Suppressor macrophage treated with lipopolysaccharide for 1 hour (primary cell): ENCODE measurements around the gene TMEM259.
A peak's percentile ranks its signal among the peaks of the same experiment; 100 is the strongest.
"Not testable (repeated sequence)": the region's sequence is repeated elsewhere in the genome, so short reads cannot be mapped to it uniquely, and the experiment has no call there.

Source experiments
- DNase-seq, 3 donors: peaks; one replicate each; pipeline ENCODE4 v3.0.0-alpha.2; 2020 to 2022

The TMEM259 gene

DNA sequence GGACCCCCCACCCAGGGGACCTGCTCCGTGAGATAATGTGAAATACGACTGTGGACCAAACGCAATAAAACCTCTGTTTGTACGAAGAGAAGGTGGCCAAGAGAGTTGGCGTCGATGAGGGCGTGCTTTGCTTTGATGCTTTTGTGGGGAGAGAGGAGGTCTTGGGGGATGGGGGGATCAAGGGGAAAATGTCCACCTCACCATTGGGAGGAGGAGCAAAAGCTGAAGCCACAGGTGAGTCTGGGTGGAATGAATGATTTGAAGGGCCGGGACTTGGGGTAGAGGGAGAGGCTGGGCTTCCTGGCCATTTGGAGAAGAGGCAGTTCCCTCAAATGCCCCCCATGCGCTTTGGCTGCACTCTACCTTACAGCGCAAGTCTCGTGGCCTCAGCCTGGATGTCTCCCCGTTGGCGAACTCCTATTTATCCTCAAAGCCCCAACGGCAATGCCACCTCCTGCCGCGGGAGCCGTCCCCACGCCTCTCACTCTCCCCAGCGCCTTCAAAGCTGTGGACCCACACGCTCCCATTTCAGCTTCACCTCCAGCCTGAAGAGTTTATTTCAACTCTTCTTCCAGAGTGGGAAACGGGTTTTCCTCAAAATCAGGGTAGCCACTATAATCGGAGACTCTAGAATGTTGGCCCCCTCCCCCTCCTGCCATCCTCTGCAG lies 18.2 kb upstream of the TMEM259 start:
- DNase-seq, result no peak

DNA sequence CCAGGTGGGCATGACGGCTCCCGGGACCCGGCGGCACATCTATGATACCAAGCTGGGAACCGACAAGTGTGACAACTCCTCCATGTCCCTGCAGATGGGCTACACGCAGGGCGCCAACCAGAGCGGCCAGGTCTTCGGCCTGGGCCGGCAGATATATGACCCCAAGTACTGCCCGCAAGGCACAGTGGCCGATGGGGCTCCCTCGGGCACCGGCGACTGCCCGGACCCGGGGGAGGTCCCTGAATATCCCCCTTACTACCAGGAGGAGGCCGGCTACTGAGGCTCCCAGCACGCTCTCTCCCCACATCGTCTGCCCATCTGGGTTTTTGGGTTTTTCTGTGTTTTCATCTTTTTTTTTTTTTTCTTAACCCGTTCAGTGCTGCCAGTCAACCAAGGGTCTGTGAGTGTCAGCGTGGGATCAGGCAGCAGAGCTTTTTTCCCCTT lies 16.7 kb upstream of the TMEM259 start:
- peak; percentile 8 to 58 (median 53) for DNase-seq

DNA sequence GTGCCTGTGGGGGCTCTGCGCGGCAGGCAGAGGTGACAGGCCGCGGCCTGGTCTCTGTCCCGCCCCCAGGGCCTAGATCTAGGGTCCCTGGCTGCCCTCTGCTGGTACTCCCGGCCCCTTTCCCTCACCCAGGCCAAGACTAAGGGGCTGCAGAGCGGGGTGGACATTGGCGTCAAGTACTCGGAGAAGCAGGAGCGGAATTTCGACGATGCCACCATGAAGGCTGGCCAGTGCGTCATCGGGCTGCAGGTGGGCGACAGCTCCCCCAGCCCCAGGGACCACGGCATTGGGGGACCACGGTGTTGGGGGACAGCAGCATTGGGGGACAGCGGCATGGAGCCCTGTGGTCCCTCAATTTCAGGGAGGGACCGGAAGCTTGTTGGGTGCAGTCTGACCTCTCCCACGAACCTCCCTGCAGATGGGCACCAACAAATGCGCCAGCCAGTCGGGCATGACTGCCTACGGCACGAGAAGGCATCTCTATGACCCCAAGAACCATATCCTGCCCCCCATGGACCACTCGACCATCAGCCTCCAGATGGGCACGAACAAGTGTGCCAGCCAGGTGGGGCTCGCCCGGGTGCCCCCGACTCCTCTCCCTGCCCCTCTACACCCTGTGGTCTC lies 15.2 kb upstream of the TMEM259 start:
- no peak for DNase-seq

DNA sequence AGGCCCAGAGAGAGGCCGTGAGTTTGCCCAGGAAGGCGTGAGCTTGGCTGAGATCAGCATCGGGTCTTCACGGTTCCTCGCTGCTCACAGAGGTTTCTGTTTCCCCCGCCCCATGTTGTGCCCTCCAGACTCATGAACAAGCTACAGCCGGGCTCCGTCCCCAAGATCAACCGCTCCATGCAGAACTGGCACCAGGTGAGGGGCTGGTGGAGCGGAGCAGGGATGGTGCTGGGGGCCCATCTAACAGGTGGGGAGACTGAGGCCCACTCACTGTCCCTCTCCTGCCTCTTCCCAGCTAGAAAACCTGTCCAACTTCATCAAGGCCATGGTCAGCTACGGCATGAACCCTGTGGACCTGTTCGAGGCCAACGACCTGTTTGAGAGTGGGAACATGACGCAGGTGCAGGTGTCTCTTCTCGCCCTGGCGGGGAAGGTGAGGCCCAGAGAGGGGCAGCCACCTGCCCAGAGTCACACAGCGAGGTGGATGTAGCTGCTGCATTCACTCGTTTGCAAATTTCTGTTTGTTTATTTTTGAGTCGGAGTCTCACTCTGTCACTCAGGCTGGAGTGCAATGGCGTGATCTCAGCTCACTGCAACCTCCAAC lies 11.4 kb upstream of the TMEM259 start:
- DNase-seq, result no peak

DNA sequence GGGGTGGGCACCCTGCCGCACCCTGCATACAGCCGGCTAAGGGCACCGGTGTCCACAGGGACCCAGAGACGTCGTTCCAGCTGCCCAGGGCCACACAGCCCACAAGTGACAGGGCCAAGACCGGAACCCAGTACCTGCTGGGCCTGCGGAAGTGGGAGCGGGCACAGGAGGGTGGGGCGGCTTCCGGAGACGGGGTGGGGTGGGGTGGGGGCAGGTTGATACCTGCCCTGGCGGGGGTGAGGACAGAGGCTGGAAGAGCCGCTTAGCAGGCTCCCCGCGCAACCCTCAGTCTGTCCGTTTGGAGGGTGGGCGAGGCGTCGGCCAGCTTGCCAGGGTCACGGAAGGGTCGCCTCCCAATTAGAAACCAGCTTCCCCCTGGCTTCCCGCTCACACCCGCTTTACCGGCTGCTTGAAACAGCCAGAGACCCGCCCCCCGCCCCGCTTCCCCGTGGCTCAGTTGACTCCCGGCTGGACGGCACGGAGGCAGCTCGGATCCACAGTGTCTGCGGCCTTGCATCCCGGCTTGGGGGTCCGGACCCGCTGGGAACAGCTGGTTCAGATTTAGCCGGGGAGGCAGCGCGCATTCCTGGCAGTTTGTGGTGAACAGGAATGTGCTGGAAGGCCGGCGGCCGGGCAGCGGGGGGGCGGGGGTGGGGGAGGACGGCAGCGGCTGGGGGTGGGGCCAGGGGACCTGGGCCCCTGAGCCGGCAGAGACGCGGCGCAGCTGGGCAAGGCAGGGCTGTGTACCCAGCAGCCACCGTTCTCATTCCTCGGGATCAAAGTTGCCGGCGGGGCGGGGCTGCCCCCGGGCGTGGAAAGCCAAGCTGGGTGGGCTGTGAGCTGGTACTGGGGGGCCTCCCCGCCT lies 7.4 kb upstream of the TMEM259 start:
- peak; percentile 38 to 70 (median 54) for DNase-seq

DNA sequence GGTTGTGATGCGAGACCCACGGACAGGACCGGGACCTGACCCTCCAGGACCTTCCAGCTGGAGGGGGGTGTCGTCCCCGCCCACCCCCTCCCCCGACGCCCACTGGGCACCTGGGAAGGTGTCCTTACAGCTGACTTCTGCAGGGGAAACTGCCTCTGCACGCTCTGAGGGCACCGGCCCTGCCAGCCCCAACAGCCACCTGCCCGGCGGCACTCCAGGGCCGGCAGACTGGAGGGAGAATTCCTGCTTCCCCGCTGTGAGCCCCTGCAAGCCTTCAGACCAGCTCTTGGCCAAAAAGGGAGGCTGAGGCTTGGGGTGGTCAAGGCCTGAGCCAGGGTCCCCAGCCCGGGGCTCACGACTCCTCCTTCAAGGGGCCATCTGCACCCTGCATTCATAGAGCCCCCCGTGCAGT lies 6.7 kb upstream of the TMEM259 start:
- no peak for DNase-seq

DNA sequence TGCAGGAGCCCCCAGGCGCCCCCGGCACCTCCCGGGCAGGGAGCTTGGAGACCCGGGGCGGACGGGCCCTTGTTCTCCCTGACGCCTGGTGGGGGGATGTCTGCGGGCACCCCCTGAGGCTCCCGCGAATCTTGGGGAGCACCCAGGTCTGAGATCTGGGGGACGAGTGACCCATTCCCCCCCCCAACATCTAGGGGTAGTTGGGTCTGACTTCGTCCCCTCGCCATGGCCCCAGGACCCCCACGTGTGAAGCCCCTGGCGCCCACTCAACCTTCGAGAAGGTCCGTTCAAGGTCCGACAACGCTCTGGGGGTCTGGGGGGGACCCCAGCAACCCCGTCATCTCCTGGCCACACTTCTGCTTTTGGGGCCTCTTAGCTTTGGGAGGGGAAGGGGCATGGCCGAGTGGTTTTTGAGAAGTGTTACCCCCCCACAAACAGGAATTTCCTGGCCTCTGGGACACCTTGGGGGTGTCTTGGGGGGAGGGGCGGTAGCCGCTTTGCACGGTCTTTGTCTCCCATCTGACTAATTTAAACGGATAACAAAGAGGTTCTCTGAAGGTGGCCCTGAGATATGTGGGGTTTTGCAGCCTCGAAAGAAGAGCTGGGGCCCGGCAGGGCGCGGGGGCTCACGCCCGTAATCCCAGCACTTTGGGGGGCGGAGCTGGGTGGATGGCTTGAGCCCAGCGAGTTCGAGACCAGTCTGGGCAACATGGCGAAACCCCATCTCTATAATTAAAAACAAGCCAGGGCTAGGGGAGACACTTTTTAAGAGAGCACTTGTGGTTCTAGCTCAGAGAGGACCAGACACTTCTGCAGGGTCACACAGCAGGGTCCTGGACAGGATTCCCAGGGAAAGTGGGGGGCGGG lies 6.1 kb upstream of the TMEM259 start:
- peak; percentile 52 to 66 (median 55) for DNase-seq

DNA sequence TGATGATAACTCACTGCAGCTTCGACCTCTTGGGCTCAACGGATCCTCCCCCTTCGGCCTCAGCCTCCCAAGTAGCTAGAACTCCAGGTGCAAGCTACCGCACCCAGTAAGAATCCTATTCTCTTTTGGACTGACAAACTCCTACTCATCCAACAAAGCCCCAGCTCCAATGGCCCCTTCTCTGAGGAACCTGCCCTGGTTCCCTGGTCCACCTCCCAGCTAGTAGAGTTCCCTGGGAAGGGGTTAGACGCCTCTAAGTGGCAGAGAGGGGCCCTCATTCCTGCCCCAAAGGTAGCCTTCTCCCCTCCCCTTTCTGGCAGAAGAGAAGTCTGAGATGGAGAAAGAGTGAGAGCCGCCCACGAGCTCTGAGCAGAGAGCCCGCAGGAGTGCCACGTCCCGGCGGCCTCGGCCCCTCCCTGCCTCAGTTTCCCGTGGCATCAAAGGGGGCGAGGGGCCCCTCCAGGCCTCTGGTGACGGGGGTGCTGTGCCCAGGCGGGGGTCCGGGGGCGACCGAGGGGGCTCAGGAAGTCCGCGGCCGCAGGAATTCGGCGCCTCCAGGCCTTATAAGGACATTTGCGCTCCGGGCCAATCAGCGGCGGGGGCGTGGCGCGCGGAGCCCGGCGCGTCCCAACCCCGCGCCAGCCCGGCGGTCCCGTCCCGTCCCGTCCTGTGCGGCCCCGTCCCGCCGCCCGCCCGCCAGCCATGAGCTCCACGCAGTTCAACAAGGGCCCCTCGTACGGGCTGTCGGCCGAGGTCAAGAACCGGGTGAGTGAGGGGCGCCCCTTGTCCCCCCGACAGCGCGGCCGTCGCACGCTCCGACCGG lies 5.2 kb upstream of the TMEM259 start, which contains the start of gene CNN2:
TSS of gene CNN2 (plus strand) at position 649 of the 823 bp plus-strand sequence. CDS start at position 703, 54 bp downstream.
- peak; percentile 78 to 94 (median 88) for DNase-seq

DNA sequence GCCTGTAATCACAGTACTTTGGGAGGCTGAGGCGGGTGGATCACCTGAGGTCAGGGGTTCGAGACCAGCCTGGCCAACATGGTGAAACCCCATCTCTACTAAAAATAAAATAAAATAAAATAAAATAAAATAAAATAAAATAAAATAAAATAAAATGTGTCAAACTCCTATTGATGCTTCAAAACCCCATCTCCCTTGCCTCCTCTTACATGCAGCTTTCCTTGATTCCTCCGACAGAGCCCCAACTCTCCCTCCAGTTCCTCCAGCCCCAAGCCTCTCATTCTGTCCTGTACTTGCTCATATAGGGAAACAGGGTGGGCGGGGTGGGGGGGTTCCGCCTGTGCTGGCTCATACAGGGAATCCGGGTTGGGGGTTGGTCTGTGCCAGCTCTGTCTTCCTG lies 4.2 kb upstream of the TMEM259 start:
- DNase-seq, result not testable (repeated sequence)

DNA sequence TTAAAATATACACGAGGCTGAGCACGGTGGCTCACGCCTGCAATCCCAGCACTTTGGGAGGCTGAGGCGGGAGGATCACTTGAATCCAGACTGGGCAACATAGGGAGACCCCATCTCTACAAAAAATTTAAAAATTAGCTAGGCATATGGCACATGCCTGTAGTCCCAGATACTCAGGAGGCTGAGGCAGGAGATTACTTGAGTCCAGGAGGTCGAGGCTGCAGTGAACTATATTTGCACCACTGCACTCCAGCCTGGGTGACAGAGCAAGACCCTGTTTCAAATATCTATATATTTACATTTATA lies 2.9 kb upstream of the TMEM259 start:
- not testable (repeated sequence) for DNase-seq

DNA sequence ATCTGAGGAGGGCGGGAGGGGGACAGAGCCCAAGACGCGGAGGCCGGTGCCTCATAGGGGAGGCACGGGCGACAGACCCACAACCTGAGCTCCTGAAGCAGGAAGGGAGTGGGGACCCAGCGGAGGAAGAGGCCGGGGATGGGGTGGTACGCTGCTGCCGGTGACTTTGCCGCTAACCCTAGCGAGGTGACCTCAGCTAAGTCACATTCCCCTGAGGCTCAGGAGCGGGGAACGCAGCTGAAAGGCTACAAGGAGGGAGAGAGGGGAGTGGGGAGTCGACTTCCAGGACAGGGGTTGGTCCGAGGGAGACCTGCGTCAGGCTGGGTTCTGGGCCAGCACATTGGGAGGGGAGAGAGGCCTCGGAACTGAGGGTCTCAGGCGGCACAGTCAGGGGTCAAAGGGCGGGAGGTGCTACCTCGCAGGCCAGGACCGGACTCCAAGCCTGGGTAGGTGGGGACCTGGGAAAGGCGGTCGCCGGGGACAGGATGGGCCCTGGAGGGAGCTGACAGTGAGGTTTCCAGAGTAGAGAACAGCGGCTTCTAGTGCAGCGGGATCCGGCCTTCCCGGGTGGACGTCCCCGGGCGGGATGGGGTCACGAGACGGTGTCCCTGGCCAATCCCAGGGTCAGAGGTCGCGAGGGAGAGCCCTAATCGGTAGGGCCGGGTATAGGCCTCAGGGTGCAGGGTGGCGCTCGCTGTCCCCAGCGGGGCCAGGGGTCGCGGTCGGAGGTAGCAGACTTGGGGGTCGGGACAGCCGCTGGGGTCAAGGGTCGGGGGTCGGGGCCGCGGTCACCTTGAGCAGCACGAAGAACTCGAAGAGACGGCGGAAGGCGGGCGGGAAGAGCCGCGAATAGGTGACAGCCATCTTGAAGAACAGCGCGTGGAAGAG lies 699 bp downstream of the TMEM259 start:
- peak in 2 of 3 donors; percentile 32 to 70 for DNase-seq

DNA sequence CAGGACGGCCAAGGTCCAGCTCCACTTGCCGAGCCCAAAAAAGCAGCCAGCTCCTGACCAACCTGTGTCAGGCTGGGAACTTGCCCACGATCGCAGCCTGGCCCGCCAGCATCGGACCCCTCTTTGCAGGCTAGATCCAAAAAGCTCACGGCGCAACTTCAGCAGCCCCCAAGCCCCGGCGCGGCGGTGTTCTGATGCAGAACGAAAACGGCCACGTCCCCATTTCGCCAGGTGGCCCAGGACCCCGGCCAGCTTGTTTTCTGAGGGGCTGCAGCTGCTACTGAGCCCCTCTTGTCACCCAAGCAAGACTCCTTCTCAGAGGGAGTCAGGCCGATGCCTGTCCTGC lies 1.3 kb downstream of the TMEM259 start:
- no peak for DNase-seq

DNA sequence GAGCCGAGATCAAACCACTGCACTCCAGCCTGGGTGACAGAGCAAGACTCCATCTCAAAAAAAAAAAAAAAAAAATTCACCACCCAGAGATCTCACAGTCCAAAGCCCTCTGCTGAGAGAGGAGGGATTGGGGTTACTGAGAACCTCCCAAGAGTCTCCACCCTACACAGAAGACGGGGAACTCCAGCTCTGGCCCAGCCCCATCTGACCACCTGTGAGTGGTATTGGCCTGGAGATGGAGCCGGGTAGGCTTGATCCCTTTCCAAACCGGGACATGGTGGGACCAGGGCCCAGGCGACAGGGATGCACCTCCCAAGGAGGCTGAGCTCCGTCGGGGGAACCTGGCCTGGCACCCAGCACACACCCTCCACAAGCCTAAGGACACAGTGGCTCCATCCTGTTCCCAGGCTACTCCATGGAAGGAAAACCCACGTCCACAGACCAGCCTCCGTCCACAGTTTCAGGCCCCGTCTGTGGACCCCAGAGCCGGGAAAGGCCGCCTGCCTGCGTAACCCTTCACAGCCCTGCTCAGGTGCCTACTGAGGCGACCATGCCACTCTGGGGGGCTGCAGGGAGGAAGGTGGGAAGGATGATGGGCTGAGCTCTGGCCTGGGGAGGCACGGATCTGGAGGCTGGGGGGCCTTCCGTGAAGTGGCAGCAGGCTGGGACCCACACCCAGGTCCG lies 1.8 kb downstream of the TMEM259 start:
- no peak for DNase-seq

DNA sequence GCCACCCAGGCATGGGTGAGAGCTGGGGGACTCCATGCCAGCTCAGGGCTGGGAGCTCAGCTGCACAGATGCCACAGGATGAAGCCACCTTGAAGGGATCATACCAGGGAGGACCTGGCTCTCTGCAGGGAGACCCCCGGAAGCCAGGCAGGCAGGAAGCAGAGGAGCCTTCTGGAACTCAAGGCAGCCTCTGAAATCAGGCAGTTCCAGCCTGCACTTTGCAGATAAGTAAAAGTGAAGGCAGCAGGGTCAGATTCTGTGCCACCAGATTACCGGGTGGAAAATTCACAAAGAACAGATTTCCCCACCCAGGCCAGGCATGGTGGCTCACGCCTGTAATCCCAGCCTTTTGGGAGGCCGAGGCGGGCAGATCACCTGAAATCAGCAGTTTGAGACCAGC lies 2.5 kb downstream of the TMEM259 start:
- DNase-seq, result no peak

DNA sequence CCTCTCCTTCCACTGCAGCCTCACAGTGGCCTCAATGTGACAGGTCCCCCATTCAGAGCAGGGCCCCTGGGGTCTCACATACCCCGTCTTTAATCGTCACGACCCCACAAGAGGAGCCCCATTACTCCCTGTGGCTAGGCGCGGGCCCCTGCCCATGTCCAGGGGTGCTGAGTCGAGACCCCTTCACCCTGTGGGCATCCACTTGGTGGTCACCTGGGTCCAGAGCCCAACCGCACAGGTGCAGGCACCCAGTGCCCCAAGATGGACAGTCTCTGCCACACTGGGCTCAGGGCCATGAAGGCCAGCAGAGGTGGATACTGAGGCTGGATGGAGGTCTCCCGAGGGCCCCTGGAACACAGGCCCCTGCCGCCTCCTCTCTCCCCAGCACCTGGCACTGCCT lies 3.0 kb downstream of the TMEM259 start:
- no peak for DNase-seq

DNA sequence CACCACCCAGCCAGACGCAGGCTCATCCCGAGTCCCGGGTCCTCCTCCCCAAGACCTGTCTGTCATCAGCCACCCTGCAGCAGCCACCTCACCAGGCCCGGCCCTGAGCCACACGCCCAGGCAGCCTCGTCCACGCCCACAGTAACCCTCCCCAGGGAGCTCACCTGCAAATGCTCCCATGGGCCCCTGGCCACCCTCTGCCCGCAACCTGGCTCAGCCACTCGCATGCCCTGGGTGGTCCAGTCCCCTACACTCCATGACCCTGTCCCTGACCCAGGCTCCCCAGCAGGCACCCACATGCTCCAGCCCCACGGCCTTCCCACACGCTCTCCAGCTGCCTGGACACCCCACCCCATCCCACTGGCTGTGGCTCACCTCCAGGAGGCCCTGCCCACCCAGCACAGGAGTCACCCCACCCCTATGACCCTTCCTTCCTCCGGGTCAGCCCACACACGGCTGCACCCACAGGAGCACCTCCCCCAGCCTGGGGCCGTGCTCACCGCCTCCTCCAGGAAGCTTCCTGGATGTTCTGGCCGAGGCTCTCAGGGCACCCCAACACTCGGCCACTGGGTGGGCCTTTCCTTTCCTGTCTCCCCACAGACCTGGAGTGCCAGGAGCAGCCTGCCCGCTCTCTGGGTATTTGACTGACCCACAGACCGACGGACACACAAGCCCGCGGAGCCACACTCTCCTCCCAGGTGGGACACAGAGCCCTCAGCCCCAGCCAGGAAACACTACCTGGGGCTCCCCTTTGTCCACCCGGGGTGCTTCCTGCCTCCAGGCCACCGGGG lies 3.6 kb downstream of the TMEM259 start:
- peak in 1 of 3 donors; percentile 28 for DNase-seq

DNA sequence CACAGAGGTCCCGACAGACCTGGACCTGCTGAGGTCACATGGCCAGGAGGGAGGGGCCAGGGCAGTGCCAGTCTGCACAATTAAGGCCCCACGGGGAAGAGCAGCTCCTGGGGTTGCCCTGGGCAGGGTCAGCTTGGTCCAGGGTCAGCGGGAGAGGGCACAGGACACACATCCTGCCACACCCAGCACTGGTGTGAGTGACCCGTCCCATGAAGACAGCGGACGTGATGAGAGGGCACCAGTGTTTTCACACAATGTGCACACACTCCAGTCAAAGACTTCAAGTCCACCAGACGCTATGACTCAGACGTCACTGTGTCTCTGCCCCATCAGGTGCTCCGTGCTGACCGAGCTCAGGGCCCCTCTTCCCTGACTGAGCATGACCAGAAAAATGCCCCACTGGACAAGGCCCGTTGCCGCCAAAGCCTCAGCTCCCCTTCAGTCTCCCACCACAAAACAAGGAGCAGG lies 4.2 kb downstream of the TMEM259 start:
- DNase-seq, result no peak

DNA sequence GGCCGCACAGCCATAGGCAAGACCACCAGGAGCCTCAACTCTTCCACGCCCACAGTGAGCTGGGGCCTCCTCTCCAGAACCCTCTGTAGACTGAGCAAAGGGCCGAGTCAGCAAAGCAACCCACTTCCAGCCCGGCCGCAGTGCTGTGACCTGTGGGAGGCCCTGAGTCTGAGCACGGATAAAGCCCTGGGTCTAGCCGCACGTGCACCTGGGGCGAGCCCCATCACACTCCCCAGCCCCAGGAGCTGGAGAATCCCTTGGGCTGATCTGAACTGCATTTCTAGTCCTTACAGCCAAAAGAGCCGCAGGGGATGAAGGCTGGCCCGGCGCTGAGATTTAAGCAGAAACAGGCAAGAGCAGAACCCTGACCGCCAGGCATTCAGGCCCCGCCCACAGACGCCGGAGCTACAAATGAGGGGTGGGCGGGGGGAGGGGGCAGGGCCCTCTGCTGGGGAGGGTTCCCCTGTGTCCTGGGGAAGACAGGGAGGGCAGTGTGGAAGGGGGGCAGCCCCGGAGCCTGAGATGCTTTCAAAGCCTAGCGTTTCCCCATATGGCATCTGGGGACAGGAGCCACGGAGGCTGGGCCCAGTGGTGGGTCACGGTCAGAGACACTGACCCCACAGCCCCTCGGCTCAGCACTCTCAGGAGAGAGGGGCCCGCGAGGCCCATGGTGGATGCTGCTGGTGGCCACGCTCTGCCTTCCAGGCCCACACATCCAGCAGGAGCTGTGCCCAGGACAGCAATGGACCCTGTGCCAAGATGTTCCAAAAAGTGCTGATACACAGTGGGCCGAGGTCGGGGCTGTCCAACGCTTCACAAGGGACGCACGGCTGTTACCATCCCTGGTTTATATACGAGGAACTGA lies 4.9 kb downstream of the TMEM259 start:
- no peak for DNase-seq
